GM21423 (cell line): ENCODE results near the gene SNCA.

Experiments used
- ATAC-seq: cut with Tn5 transposase; IDR thresholded peaks from one replicate; pipeline ENCODE4 v1.9.1; 2021; ENCODE audit warnings: mild to moderate bottlenecking, moderate library complexity; ENCODE audit not compliant: unreplicated experiment

Gene SNCA

GRCh38 chr4:89712827-89713226 is 124.1 kb downstream of the SNCA start:
- ATAC-seq: no peak

- no peak for ATAC-seq
These were observed 124.8 kb downstream of the SNCA start for GRCh38 chr4:89712141-89712540.

- ATAC-seq: no peak
These were observed 128.0 kb downstream of the SNCA start for GRCh38 chr4:89708903-89709421.

DNA sequence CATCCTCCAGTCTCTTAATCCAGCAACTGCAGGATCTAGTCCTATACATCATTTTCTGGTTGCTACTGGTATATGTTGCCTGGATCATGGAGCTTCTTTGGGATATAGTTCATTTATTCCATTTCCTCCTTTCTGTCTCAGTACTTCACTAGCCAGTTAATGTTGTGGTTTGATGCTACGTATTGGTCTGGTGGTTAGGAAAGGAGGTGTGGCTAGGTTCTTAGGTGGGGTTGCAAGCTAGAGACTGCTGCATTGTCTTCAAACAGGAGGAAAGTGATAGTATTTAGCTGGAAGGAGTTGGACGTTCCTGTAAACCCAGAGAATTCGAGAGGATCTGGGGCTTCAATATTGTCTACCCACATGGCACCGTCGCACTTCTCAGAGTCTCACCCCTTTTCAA is 129.5 kb downstream of the SNCA start:
- ATAC-seq: no peak

- ATAC-seq: no peak
These were observed 132.1 kb downstream of the SNCA start for GRCh38 chr4:89704651-89705395.

DNA sequence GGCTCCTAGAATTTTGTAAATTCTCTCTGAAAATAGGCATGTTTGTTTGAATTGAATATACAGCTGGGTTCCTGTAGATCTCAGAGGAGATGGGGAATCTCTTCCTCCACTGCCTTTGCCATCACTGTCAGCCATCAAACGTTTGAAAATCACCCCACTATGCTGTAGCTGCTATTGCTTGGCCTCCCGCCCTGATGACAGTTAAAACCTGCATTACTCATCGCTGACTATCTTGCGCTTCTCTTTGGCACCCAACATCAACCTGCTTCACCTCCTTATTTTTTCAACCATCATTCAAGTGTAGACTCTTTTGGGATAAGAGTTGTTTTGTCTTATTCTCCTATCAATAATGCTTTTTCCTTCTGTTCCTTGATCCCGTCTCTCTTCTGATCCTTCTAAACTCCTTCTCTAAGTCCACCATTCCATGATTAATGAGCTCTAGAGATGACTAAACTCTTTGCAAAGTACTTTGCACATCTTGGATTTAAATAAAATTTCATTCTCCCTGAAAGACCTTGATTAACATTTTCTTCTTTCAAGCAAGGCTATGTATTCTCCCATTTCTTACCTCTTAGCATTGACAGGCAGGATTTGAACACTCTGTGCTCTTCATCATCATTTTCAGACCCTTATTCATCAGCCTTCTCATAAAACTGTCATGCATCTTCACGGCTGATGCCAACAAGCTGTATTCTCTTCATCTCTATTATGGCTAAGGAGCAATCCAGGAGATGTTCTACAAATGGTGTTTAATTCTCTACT is 133.0 kb downstream of the SNCA start:
- ATAC-seq: no peak

GRCh38 chr4:89700766-89701423 is 136.1 kb downstream of the SNCA start:
- ATAC-seq: no peak

- ATAC-seq: no peak
These were observed 151.3 kb downstream of the SNCA start for GRCh38 chr4:89685690-89686089.

GRCh38 chr4:89685277-89685676 is 151.7 kb downstream of the SNCA start:
- no peak for ATAC-seq

DNA sequence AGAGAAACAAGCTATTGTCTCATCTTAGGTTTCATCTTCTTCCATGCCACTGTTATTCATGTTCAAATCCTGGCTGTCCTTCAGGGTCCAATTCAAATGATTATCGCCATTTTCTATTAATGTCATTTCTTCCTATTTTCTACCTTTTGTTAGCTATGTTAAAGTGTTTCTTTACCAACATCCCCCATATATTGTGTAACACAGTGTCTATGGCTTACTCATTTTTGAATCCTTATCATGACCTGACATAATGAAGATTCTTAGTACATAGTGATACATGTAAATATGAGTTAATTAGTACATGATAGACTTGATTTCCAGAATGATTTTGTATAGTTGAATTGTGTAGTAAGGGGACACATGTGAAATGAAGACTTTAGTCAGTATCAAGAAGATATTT is 152.4 kb downstream of the SNCA start:
- ATAC-seq: no peak

DNA sequence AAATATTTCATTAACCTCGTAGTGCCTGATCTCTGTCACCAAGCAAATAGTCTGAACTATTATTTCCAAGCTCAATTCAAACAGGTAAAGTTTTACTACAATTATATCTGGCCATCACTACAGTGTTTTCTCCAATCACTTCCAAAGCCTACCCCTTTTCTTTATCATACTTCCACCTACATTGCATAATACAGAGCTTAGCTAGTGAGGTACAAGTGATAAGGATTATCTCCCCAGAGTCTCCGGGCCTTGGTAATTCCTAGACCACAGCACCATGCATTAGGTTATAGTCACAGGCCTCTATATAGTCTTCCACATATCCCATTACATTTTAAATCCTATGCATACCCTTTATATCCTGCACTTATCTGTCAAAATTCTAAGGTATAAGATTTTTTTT is 154.2 kb downstream of the SNCA start:
- no peak for ATAC-seq

GRCh38 chr4:89681671-89682070 is 155.3 kb downstream of the SNCA start:
- no peak for ATAC-seq

DNA sequence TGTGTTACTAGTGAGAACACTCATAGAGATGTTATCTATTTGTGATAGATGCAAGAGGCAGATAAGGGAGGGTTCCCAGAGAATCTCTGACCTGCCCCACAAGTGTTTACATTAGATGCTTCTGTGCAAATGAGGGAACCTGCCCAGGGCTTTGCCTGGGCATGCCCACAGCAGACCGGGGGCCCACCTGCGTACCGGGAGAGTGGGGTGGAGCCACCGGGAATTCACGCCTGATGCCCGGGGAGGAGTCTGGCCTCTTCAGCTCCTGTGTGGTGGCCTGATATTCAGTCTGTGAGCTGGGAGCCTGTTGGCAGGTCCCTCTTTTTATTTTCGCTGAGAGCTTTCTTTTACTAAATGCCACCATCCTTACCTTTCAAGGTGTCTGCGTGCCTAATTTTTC is 155.7 kb downstream of the SNCA start:
- no peak for ATAC-seq

DNA sequence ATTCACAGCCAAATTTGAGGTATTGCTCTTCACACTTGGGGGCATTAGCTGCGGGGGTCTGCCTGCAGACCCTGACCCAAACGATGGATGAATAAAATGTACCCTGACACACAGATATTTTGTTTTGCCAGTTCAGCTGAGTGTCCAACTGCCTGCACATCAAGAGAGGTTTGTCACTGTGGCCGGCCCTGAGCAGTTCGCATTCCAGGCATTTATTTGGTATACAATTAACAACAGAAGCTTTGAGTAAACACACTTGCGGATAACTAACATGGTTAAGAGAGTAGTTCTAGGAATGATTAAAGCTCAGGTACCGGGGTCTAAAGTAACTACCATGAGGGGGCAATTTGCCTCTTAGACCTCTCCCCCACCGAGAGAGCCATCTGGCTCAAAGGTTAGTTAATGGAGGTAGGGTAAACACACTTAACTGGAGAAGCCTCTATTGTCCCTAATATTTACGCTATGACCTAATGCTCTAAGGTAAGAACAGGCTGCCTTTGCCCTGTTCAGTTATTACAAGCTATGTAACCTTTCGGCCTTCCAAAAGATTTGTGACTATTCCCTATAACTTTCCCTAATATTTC is 162.0 kb downstream of the SNCA start:
- no peak for ATAC-seq
